GM19193 (cell line): Measurements from ENCODE around the gene DYNC1H1.

ENCODE experiments used
- POLR2A ChIP-seq: IDR thresholded peaks from 4 replicates; pipeline ENCODE4 v1.6.1; 2011; ENCODE audit not compliant: insufficient read depth, insufficient read length; ENCODE audit errors: extremely low read depth

DYNC1H1 gene

DNA sequence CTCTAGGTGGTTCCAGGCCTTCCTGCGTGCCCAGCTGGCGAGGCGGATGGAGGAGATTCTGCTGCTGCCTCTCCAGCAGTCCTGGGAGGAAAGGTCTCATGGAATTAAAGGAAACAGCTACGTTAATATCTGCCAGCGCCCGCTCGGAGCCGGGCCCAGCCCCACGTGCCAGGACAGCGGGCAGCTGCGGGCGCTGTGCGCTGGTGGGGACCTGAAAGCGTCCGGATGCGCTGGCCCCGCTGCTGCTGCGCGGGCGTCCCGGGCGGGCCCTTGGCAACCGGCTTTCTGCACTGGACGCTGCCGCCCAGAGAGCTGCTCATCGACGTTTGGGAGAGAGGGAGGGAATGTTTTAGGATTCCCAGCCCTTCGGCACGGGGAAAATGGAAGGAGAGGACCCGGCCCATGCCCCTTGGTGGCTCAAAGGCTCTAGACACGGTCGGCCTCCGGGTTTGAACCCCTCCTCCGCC is 8.6 kb upstream of the DYNC1H1 start:
- no peak for TF ChIP-seq POLR2A

- no peak for TF ChIP-seq POLR2A
These were observed 8.0 kb upstream of the DYNC1H1 start for GRCh38 chr14:101956179-101956885.

DNA sequence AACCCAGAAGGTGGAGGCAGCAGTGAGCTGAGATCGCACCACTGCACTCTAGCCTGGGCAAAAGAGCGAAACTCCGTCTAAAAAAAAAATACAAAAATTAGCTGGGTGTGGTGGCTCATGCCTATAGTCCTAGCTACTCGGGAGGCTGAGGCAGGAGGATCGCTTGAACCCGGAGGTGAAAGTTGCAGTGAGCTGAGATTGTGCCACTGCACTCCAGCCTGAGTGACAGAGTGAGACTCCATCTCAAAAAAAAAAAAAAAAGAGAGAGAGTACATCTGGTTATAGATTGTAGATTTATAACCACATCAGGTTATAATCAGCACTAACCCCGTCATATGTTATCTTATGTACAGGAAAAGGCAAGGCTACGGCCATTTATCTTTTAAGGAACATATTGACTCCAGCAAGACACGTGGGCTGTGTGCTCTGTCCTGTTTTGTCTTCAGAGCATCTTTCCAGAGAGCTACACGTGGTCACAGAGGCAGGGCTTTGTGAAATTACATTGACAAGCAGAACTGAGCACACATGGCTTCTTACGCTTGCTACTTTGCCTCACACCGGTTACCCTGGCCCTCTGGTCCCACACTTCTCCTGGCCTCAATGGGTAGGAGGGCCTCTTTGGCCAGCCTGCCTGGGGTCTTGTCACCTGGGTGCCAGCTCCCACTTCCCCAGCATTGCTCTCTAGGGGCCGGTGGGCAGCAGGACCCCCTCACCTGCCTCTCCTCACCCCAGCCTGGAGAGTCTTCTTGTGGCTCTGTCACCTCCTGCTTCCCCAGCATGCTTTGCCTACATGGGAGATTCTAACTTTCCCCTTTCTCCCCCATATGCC is 6.8 kb upstream of the DYNC1H1 start:
- TF ChIP-seq POLR2A, result no peak

DNA sequence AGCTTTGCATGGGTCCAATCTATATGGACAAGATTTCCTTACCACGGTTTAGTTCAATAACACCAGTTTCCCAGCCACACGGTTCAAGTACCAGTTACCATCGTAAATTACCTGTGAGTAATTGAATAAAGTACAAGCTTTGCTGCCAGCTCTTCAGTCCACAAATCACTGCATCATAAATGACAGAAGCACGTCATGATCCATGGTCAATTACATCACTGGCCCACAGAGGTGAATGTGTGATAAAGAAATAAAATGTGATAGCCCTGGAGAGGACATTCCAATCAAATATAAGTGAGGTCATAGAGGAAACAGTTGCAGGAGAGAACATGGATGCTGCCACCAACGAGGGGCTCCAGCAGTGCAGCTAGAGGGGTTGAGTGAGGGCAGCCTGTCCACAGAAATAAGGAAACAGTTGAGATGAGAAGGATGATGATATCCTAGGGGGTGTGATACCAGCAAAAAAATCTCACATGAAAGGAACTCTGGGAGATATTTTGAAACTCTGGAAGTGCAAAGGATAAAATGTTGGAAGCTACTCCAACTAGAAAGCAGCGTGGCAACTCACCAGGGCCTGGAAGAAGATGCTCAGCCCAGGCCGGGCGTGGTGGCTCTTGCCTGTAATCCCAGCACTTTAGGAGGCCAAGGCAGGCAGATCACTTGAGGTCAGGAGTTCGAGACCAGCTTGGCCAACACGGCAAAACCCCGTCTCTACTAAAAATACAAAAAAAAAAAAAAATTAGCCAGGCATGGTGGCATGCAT is 5.8 kb upstream of the DYNC1H1 start:
- TF ChIP-seq POLR2A, result no peak

DNA sequence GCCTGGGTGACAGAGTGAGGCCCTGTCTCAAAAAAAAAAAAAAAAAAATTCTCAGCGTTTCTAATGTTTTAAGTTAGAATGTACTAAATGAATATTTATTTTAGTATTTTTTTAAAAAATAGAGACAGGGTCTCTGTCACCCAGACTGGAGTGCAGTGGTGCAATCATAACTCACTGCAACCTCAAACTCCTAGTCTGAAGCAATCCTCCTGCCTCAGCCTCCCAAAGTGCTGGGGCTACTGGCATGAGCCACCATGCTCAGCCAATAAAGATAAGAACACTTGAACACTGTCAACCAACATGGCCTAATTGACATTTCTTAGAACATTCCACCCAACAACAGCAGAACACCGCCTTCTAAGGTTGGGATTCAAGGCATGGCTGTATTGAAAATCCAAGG is 5.1 kb upstream of the DYNC1H1 start:
- TF ChIP-seq POLR2A, result no peak

DNA sequence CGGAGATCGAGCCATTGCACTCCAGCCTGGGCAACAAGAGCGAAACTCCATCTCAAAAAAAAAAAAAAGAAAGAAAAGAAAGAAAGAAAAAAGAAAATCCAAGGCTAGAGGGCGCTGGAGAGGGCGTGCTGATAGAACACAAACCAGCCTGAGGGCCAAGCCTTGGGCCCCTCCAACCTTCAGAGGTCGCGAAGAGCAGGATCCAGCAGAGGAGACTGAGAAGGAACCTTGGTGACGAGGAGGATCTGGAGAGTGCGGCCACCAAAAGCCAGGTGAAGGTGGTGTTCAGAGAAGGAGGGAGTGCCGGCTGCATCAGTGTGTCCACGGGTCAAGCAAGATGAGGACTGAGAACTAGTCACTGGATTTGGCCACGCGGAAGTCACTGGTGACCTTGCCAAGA is 4.1 kb upstream of the DYNC1H1 start:
- no peak for TF ChIP-seq POLR2A

GRCh38 chr14:101961011-101961721 is 3.2 kb upstream of the DYNC1H1 start:
- no peak for TF ChIP-seq POLR2A

- TF ChIP-seq POLR2A, result no peak
These were observed 2.4 kb upstream of the DYNC1H1 start for GRCh38 chr14:101961746-101962502.

DNA sequence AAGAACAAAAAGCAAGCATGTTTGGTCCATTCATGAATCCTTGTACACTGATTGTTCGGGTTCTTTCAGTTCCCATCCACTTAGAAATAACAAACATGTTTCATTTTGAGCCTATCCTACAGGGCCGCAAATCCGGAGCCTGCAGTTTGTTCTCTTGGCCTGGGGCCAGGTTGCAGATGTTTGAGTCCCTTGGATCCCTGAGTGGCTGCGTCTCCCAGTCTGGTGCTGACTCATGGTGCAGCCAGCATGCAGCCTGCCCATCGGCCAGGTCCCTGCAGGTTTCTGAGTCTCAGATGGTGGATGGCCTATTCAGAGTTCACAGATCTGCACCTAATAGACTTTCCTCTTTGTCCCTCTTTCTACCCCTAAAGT is 1.9 kb upstream of the DYNC1H1 start:
- no peak for TF ChIP-seq POLR2A

DNA sequence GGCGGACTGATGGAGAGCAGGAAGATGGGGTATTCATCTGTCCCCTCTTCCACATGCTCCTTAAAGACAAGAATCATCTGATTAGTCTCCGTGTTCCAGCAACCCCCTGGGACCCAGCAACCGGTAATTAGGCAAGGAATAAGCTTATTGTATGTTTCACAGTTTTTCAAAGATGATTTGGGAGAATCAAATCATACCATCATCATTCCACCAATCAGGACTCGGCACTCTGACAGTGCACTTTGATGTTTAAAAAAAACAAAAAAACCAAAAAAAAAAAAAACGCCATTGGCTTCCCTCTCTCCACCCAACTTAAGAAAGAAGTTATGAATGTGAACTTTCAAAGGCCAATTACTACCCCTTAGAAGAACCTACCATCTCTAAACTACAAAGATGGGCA is 1.3 kb upstream of the DYNC1H1 start:
- no peak for TF ChIP-seq POLR2A

- TF ChIP-seq POLR2A, result no peak
These were observed 597 bp upstream of the DYNC1H1 start for GRCh38 chr14:101963656-101964296.

GRCh38 chr14:101965181-101965544 is 790 bp downstream of the DYNC1H1 start:
- peak; percentile 11 for TF ChIP-seq POLR2A
